ENCODE measurements around the gene CTNND2. TPM values are rescaled to one million over a fixed set of nuclear protein-coding genes. Genes with fewer than 3 reads are reported as not detected.
"Not testable (repeated sequence)": the region's sequence is repeated elsewhere in the genome, so short reads cannot be mapped to it uniquely, and the experiment has no call there.

Gene CTNND2
- total RNA-seq, 4 donors from 2014 or later = 0.18 to 14.9 (median 0.47) TPM; not detected in 1

DNA sequence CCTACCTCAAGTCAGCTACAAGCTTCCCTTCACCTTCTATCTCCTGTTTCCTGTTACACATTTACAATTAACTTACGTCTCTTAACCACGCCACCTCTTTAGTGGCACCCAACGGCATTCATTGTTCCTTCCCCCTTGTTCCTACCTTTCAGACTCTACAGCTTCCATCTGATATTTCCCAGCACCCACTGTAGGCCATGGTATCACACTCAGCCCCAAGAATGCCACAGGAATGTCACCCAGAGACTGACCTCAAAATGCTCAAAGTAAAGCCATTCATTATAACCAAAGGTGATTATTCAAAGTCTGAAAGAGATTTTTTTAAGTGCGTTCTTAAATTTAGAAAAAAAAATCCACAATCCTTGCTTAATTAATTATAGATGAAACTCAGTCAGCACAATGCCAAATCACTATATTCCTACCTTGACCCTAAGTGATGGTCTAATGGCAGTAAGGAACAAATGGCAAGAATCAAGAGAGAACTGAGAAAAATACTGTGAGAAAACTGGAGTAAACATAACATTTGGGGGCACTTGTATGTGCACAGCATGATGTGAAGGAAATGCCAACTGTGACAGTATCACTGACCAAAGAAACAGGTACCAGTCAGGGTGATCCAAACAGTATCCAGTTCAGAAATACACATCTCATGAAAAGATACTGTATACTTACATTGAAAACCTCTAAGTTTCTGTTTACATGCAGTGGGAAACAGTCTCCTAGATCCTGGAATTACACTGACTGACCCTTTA lies 52.1 kb downstream of the CTNND2 start:
- Histone ChIP-seq H3K4me1 (no peaks in the 10 kb centered on the region), H3K9me3 (no peaks in the 10 kb centered on the region), H3K36me3 (no peaks in the 10 kb centered on the region), H3K27me3 (no peaks in the 10 kb centered on the region), H3K4me3 (no peak overlapping the region), H3K27ac (no peak overlapping the region)
- TF ChIP-seq, protein P1, sequence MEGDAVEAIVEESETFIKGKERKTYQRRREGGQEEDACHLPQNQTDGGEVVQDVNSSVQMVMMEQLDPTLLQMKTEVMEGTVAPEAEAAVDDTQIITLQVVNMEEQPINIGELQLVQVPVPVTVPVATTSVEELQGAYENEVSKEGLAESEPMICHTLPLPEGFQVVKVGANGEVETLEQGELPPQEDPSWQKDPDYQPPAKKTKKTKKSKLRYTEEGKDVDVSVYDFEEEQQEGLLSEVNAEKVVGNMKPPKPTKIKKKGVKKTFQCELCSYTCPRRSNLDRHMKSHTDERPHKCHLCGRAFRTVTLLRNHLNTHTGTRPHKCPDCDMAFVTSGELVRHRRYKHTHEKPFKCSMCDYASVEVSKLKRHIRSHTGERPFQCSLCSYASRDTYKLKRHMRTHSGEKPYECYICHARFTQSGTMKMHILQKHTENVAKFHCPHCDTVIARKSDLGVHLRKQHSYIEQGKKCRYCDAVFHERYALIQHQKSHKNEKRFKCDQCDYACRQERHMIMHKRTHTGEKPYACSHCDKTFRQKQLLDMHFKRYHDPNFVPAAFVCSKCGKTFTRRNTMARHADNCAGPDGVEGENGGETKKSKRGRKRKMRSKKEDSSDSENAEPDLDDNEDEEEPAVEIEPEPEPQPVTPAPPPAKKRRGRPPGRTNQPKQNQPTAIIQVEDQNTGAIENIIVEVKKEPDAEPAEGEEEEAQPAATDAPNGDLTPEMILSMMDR (IDR thresholded peaks at IDR 0.05) = no peak
- no peak for TF ChIP-seq POLR2A (IDR thresholded peaks at IDR 0.05)
- DNase-seq = no peak

- TF ChIP-seq, protein P1 (IDR thresholded peaks at IDR 0.05) = no peak
- no peak for TF ChIP-seq POLR2A (IDR thresholded peaks at IDR 0.05)
- no peak overlapping the region for H3K27ac ChIP-seq
Observed at GRCh38 chr5:11851416-11851815, 52.8 kb downstream of the CTNND2 start.

GRCh38 chr5:11828566-11828965 lies 75.7 kb downstream of the CTNND2 start:
- DNase-seq, H3K4me3 ChIP-seq: not testable (repeated sequence)

More at GRCh38 chr5:11851416-11851815, 52.8 kb downstream of the CTNND2 start:
- DNase-seq = no peak
- H3K27me3 ChIP-seq = no peaks in the 10 kb centered on the region
- H3K36me3 ChIP-seq = no peaks in the 10 kb centered on the region
- no peaks in the 10 kb centered on the region for H3K4me1 ChIP-seq
- no peak overlapping the region for H3K4me3 ChIP-seq
- H3K9me3 ChIP-seq = no peaks in the 10 kb centered on the region

DNA sequence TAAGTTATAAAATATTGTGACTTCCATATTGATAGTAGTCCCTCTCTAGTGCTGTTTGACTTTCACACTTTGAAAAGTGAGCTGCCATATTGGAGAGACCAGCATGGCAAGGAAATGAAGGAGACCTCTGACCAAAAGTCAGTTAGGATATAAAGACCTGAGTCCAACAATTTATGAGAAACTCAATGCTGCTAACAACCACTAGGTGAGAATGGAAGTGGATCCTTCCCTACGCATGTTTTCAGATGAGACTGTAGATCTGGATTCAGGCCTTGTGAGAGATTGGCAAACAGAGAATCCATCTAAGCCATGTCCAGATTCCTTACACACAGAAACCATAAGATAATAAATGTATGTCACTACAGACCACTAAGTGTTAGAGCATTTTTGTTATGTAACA lies 81.6 kb downstream of the CTNND2 start:
- TF ChIP-seq, protein P1 (IDR thresholded peaks at IDR 0.05) = no peak
- TF ChIP-seq POLR2A (IDR thresholded peaks at IDR 0.05) = no peak
- Histone ChIP-seq H3K4me3 (no peak overlapping the region), H3K27me3 (no peaks in the 10 kb centered on the region), H3K9me3 (no peaks in the 10 kb centered on the region), H3K36me3 (no peaks in the 10 kb centered on the region), H3K27ac (no peak overlapping the region), H3K4me1 (no peaks in the 10 kb centered on the region)
- DNase-seq = no peak

More at GRCh38 chr5:11828566-11828965, 75.7 kb downstream of the CTNND2 start:
- not testable (repeated sequence) for H3K36me3 ChIP-seq, H3K27ac ChIP-seq, H3K4me1 ChIP-seq, H3K27me3 ChIP-seq
- peaks cover 0 to 15% (median 0%) of the 10 kb centered on the region in 4 donors for H3K9me3 ChIP-seq

GRCh38 chr5:11815916-11816315 lies 88.3 kb downstream of the CTNND2 start:
- H3K4me3 ChIP-seq = no peak overlapping the region
- no peaks in the 10 kb centered on the region for H3K4me1 ChIP-seq
- no peak for DNase-seq
- no peaks in the 10 kb centered on the region for H3K36me3 ChIP-seq
- no peaks in the 10 kb centered on the region for H3K9me3 ChIP-seq
- H3K27me3 ChIP-seq = no peaks in the 10 kb centered on the region
- TF ChIP-seq POLR2A (IDR thresholded peaks at IDR 0.05) = no peak
- TF ChIP-seq, protein P1 (IDR thresholded peaks at IDR 0.05) = no peak
- H3K27ac ChIP-seq = no peak overlapping the region

- TF ChIP-seq, protein P1 (IDR thresholded peaks at IDR 0.05) = no peak
- TF ChIP-seq POLR2A (IDR thresholded peaks at IDR 0.05) = no peak
- Histone ChIP-seq H3K9me3 (no peaks in the 10 kb centered on the region), H3K4me1 (no peaks in the 10 kb centered on the region), H3K4me3 (no peak overlapping the region), H3K27me3 (no peaks in the 10 kb centered on the region), H3K36me3 (no peaks in the 10 kb centered on the region), H3K27ac (no peak overlapping the region)
- no peak for DNase-seq
Observed at GRCh38 chr5:11815481-11815880, 88.8 kb downstream of the CTNND2 start.

Data from Peyer's patch (tissue), 4 donors.